Medulla oblongata (tissue), 1 donor: ENCODE data around the gene ZNF772.
A peak's percentile ranks its signal among the peaks of the same experiment; 100 is the strongest.
"Not testable (repeated sequence)": the region's sequence is repeated elsewhere in the genome, so short reads cannot be mapped to it uniquely, and the experiment has no call there.

ENCODE experiments used
- DNase-seq: peaks from one replicate; pipeline ENCODE4 v3.0.0-alpha.2; 2015; ENCODE audit errors: extremely low spot score

Gene ZNF772

GRCh38 chr19:57477191-57478008 is at the start of gene ZNF772:
Gene ZNF772 (minus strand): TSS chr19:57477566. CDS start chr19:57477309, 257 bp downstream.
- DNase-seq, result peak; percentile 97

DNA sequence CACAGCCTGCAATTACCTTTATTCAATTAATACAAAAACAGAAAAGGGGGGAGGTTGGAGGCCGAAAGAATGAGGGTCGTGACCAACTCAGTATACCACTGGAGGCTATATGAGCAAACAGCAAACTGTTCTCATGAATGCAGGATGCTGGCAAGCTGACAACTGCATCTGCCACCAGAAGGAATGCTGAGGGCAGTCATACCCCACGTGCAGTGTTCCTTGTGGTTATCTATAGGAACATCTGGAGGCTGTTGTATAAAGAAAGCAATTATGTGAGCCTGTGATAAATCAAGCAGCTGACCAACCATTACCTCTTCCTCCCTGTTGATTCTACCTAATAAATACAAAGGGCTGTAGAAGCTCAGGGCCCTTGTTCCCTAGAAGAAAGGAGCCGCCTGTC is 40.7 kb upstream of the ZNF772 start:
- DNase-seq, result not testable (repeated sequence)

GRCh38 chr19:57515255-57515654 is 37.9 kb upstream of the ZNF772 start:
- DNase-seq, result no peak

GRCh38 chr19:57512845-57513244 is 35.5 kb upstream of the ZNF772 start:
- no peak for DNase-seq

- DNase-seq, result no peak
These were observed 34.1 kb upstream of the ZNF772 start for GRCh38 chr19:57511484-57511883.

DNA sequence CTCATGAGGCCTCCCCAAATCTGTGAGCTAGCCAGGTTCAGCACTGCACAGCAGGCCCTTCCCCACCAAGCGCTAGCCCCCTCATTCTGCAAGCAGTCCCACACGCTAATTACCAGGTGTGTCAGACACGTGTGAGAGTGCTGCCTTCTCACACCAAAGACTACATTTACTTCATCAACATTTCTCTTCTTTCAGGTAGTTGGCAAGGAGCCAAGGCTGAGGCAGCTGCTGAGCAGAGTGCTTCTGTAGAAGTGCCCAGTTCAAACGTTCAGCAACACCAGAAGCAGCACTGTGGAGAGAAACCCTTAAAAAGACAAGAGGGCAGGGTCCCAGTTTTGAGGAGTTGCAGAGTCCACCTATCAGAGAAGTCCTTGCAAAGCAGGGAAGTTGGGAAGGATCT is 28.8 kb upstream of the ZNF772 start:
- no peak for DNase-seq

DNA sequence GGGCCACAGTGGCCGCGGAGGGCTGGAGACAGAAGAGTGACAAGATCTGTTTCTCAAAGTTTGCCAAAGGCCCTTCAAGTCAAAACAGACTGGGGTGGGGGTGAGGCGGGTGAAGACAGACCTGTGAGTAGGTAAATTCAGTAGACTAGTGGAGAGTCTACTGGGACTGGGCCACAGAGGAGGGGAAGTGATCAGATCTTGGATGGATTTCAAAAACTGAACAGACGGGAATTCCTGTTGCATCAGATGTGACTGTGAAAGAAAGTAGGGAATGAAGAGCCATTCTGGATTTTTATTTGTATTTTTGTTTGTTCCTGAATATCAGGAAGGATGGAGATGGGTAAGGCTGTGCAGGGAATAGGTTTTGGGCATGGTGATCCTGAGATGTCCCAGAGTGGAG is 23.0 kb upstream of the ZNF772 start:
- not testable (repeated sequence) for DNase-seq

GRCh38 chr19:57499680-57500395 is 22.5 kb upstream of the ZNF772 start, which contains the start of gene ZNF773:
Gene ZNF773 (plus strand): TSS chr19:57499938. CDS start chr19:57500081, 143 bp downstream.
- DNase-seq, result peak; percentile 88

- DNase-seq, result not testable (repeated sequence)
These were observed 21.9 kb upstream of the ZNF772 start for GRCh38 chr19:57499332-57499679.

DNA sequence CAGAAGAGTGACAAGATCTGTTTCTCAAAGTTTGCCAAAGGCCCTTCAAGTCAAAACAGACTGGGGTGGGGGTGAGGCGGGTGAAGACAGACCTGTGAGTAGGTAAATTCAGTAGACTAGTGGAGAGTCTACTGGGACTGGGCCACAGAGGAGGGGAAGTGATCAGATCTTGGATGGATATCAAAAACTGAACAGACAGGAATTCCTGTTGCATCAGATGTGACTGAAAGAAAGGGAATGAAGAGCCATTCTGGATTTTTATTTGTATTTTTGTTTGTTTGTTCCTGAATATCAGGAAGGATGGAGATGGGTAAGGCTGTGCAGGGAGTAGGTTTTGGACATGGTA is 10.9 kb upstream of the ZNF772 start:
- not testable (repeated sequence) for DNase-seq

DNA sequence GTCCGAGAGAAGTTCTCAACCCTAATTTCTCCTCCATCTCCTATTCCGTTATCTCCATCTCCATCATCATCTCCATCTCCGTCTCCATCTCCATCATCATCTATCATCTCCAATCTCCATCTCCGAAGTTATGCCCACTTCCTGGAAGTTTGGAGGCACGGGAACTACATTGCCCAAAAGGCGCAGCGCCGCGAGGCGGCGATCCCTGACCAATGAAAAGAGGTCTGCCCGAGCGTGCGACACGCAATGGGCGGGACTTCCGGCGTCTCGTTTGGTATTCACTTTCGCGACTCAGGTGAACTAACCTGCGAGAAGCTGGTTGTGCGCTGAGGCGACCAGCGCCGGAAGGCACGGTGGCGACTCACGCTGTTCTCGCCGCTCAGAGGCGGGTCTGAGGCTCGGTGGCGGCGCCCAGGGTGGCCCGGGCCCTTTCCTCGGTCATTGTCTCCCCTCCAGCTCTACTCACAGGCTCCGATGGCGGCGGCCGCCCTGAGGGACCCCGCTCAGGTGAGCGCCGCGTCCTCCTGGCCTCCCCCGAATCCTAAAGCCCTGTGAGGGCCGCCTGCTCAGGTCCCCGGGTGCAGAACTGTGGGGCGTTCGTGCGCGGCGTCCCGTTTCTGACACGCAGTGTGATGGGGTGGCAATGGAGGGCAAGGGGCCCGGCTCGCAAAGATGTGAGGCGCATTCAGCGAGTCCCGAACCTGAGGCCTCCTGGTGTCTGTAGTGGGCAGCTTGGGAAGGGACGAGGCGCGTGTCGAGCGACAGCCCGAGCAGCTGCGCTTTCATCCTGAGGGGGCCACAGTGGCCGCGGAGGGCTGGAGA is 10.3 kb upstream of the ZNF772 start, which contains the start of gene ZNF419:
Gene ZNF419 (plus strand): TSS at position 274 of the 822 bp plus-strand sequence. CDS start 201 bp downstream, at position 475.
- DNase-seq, result peak; percentile 92

DNA sequence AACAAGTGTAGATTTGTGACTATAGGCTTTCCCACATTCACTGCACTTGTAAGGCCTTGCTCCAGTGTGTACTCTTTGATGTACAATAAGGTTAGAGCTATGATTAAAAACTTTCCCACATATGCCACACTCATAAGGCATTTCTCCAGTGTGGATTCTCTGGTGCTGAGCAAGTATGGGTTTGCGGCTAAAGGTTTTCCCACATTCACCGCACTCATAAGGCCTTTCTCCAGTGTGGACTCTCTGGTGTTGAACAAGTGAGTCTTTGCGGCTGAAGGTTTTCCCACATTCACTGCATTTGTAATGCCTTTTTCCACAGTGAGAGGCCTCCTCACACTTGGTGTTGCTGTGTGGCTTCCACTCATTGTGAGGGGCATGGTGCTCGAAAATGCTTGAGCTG is 3.7 kb downstream of the ZNF772 start:
- no peak for DNase-seq

DNA sequence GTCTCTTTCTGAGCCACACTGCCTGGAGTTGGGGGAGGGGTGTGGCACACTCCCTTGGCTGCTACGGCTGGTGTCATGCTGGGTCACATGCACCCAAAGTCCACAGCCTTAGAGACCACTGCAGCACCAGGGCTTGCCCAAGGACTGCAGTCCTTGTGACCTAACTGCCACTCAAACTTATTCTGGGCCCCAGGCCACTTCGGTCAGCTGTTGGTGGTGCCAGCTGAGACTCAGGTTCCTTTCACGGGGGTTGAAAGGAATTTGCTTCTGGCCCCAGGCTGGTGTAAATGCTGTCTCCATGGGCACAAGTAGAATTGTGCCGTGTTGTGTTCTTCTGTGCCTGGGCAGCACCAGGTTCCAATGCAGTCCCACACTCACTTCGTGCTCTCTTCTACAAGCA is 10.9 kb downstream of the ZNF772 start:
- DNase-seq, result no peak

GRCh38 chr19:57465680-57466381 is 11.5 kb downstream of the ZNF772 start:
- no peak for DNase-seq

DNA sequence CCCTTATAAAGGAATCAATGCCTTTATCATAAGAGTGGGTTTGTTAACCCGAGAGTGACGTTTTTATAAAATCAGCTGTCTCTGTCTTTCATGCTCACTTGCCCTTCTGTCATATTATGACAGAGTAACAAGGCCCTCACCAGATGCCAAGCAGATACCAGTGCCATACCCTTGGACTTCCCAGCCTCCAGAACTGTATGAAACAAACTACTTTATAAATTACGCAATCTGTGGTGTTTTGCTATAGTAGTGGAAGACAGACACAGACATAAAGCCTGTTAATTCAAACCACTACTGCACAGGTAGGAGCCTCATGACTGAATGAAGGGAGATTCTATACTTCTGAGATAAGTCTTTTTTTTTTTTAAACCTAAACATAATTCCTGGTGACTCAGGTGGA is 25.1 kb downstream of the ZNF772 start:
- no peak for DNase-seq

DNA sequence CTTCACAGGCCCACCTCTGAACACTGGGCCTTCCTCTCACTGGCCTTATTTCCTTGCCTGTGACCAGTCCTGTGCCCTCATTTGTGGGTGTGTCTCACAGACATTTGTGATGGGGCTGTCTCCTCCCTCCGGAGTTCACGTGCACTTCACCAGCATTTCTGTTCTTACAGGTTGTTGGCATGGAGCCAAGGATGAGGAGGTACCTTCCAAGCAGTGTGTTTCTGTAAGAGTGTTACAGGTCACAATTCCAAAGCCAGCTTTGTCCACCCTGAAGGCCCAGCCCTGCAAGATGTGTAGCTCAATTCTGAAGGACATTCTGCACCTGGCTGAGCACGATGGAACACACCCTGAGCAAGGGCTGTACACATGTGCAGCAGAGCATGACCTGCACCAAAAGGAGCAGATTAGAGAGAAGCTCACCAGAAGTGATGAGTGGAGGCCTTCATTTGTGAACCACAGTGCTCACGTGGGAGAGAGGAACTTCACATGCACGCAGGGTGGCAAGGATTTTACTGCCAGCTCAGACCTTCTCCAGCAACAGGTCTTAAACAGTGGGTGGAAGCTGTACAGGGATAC is 34.2 kb downstream of the ZNF772 start:
- DNase-seq, result no peak

DNA sequence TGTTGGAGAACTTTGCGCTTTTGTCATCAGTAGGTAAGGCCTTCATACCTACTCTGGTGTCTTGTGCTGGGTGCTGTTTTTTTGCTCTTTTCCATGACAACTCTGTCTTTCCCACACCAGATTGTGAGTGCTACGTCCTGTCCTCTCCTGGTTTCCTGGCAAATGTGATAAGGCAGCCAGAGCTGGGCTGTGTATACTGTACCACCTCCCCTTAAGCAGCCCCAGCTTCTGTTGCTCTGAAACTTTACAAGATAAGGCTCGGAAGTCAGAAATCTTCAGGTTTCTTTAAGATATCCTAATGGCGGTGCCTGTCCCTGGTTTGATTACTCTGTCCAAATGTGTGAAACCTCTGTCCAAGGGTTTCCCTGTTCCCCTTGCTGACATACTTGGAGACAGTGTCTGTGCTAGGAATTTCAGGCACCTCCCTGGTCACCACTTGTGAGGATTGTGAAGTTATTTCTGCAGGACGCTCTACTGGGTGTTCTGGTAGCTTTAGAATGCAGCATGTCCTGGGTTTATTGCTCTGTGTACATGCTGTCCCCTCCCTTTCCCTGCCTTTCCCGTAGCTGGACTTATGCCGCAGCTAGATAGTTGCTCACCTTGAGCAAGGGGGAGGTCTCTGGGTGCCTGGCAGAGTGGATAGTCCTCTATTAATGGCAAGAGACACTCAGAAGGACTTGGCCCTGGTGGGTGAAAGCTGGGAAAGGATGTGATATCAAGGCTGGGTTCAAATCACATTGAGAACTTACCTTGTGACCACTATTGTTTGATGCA is 35.2 kb downstream of the ZNF772 start:
- DNase-seq, result no peak

DNA sequence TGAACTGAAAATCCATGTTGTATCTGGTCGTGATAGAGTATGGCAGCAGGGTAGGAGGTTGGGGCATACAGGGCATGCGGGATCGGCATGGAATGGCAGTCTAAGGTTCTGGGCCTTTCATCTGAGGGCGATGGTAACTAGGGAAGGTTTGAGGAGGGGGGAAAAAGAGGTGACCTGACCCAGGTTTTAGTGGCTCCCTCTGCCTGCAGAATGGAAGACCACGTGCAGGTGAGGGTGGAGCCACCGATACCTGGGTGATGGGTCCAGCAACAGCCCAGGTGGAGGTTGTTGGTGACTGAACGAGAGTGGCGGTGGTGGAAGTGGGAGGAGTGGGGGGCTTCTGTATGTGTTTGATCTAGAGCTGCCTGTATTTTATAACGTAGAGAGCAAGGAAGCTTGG is 38.4 kb downstream of the ZNF772 start:
- no peak for DNase-seq

- no peak for DNase-seq
These were observed 39.4 kb downstream of the ZNF772 start for GRCh38 chr19:57437931-57438330.

- DNase-seq, result no peak
These were observed 40.9 kb downstream of the ZNF772 start for GRCh38 chr19:57436417-57436816.
